ENCODE data around the gene CAMK2N1. TPM values are rescaled to one million over a fixed set of nuclear protein-coding genes. Genes with fewer than 3 reads are reported as not detected.

The CAMK2N1 gene
- total RNA-seq, 1 donor from 2014 or later, result 120 TPM

- H3K36me3 Mint-ChIP-seq (ENCODE audit: unreplicated experiment), result no peaks in the 10 kb centered on the region
- no peak for DNase-seq
- peaks cover 4% of the 10 kb centered on the region for H3K27me3 Mint-ChIP-seq (ENCODE audit: unreplicated experiment)
- TF ChIP-seq, protein P1, sequence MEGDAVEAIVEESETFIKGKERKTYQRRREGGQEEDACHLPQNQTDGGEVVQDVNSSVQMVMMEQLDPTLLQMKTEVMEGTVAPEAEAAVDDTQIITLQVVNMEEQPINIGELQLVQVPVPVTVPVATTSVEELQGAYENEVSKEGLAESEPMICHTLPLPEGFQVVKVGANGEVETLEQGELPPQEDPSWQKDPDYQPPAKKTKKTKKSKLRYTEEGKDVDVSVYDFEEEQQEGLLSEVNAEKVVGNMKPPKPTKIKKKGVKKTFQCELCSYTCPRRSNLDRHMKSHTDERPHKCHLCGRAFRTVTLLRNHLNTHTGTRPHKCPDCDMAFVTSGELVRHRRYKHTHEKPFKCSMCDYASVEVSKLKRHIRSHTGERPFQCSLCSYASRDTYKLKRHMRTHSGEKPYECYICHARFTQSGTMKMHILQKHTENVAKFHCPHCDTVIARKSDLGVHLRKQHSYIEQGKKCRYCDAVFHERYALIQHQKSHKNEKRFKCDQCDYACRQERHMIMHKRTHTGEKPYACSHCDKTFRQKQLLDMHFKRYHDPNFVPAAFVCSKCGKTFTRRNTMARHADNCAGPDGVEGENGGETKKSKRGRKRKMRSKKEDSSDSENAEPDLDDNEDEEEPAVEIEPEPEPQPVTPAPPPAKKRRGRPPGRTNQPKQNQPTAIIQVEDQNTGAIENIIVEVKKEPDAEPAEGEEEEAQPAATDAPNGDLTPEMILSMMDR (IDR thresholded peaks at IDR 0.05; ENCODE audit: partially characterized antibody, unreplicated experiment), result no peak
- peaks cover 30% of the 10 kb centered on the region for H3K4me1 Mint-ChIP-seq (ENCODE audit: low read depth, unreplicated experiment)
- H3K4me3 Mint-ChIP-seq (ENCODE audit: unreplicated experiment), result peak overlapping the region; percentile 55
- no peaks in the 10 kb centered on the region for H3K9me3 Mint-ChIP-seq (ENCODE audit: unreplicated experiment)
- H3K27ac Mint-ChIP-seq (ENCODE audit: unreplicated experiment), result peak overlapping the region; percentile 78
Observed at GRCh38 chr1:20443703-20444586, 42.1 kb downstream of the CAMK2N1 start.

- Mint-ChIP-seq H3K4me1 (ENCODE audit: low read depth, unreplicated experiment) (peaks cover 24% of the 10 kb centered on the region), H3K27ac (ENCODE audit: unreplicated experiment) (peak overlapping the region; percentile 88), H3K4me3 (ENCODE audit: unreplicated experiment) (peak overlapping the region; percentile 61), H3K36me3 (ENCODE audit: unreplicated experiment) (no peaks in the 10 kb centered on the region), H3K9me3 (ENCODE audit: unreplicated experiment) (no peaks in the 10 kb centered on the region), H3K27me3 (ENCODE audit: unreplicated experiment) (peaks cover 4% of the 10 kb centered on the region)
- TF ChIP-seq, protein P1 (IDR thresholded peaks at IDR 0.05; ENCODE audit: partially characterized antibody, unreplicated experiment), result no peak
- DNase-seq, result peak; percentile 63
Observed at GRCh38 chr1:20442920-20443625, 42.9 kb downstream of the CAMK2N1 start.

DNA sequence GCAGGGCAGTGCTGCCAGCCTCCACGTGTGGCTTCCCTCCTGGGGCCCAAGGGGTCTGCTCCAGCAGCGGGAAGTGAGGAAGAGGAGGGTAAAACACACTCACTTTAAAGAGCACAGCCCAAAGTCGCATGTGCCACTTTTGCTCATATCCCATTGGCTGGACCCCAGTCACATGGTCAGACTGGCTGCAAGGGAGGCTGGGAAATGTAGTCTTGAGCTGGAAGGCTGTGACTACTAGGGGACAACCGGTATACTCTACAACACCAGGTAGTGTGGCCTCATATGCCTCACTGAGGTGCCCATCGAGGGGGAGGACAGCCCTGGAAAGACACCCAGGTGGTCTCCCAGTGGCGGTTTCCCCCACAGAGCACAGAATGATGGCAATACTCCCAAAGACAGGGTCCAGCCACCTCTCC, 45.2 kb downstream of the CAMK2N1 start:
- peaks cover 22% of the 10 kb centered on the region for H3K4me1 Mint-ChIP-seq (ENCODE audit: low read depth, unreplicated experiment)
- DNase-seq, result peak; percentile 75
- H3K36me3 Mint-ChIP-seq (ENCODE audit: unreplicated experiment), result peaks cover 5% of the 10 kb centered on the region
- peaks cover 2% of the 10 kb centered on the region for H3K27me3 Mint-ChIP-seq (ENCODE audit: unreplicated experiment)
- no peak overlapping the region for H3K27ac Mint-ChIP-seq (ENCODE audit: unreplicated experiment)
- no peak overlapping the region for H3K4me3 Mint-ChIP-seq (ENCODE audit: unreplicated experiment)
- peaks cover 1% of the 10 kb centered on the region for H3K9me3 Mint-ChIP-seq (ENCODE audit: unreplicated experiment)
- TF ChIP-seq, protein P1 (IDR thresholded peaks at IDR 0.05; ENCODE audit: partially characterized antibody, unreplicated experiment), result no peak

DNA sequence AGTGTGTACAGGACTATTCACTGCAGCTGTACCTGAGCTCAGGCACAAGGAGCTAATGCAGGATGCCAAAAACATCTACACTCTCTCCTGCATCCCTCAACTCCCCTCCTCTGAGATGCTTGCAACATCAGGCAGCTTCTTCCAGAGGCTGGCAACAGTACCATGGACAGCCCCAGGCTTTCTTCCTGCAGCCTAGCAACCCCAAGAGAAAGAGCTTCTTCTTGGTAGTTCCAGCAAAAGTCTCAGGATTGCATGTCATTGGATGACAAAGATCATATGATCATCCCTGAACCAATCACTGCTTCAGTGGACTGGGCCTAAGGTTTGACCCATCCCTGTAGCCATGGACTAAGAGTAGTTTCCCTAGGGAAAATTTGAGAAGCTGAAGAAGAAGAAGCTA, 46.7 kb downstream of the CAMK2N1 start:
- H3K27ac Mint-ChIP-seq (ENCODE audit: unreplicated experiment), result no peak overlapping the region
- H3K9me3 Mint-ChIP-seq (ENCODE audit: unreplicated experiment), result peaks cover 3% of the 10 kb centered on the region
- H3K4me3 Mint-ChIP-seq (ENCODE audit: unreplicated experiment), result no peak overlapping the region
- DNase-seq, result no peak
- peaks cover 5% of the 10 kb centered on the region for H3K36me3 Mint-ChIP-seq (ENCODE audit: unreplicated experiment)
- H3K27me3 Mint-ChIP-seq (ENCODE audit: unreplicated experiment), result peaks cover 3% of the 10 kb centered on the region
- peaks cover 25% of the 10 kb centered on the region for H3K4me1 Mint-ChIP-seq (ENCODE audit: low read depth, unreplicated experiment)
- TF ChIP-seq, protein P1 (IDR thresholded peaks at IDR 0.05; ENCODE audit: partially characterized antibody, unreplicated experiment), result no peak
